ENCODE data around the gene SLMAP. TPM values are rescaled to one million over a fixed set of nuclear protein-coding genes. Genes with fewer than 3 reads are reported as not detected.
"Not testable (repeated sequence)": the region's sequence is repeated elsewhere in the genome, so short reads cannot be mapped to it uniquely, and the experiment has no call there.

The SLMAP gene
- total RNA-seq, 1 experiment from 2014 or later, result 25.7 TPM

GRCh38 chr3:57806195-57806594 lies 50.1 kb downstream of the SLMAP start:
- not testable (repeated sequence) for H3K9me3 ChIP-seq, H3K36me3 ChIP-seq, DNase-seq, H3K27me3 ChIP-seq, H3K4me3 ChIP-seq

DNA sequence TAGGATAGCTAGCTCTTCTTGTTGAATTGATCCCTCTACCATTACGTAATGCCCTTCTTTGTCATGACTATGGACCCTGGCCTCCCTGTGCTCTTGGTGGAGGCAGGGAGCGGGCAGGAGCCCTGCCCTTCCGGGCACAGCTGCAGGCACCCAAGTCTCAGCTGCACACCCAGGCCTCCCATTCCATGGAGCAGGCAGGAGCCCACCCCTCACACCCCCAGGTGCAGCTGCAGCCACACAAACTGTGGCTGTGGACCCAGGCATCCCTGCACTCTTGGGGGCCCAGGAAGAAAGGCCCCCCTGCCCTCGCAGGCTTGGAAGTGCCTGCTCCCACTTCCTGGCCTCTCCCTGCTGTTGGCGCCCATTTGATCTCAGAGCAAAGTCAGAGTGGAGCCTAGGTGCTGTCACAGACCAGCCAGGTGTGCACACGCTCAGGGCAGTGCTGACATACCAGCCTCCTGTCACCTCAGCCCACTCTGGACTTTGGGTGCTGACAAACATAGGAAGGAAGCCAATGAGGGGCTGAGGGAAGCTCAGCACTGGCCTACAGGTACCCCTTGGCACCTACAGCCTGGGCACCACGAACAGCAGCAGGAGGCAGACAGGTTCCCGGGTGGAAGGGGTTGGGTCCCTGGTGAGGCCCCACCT lies 53.0 kb downstream of the SLMAP start:
- H3K9me3 ChIP-seq, result peaks cover 4% of the 10 kb centered on the region; the same call in 1 of the 2 replicates
- H3K4me3 ChIP-seq, result no peak overlapping the region
- H3K36me3 ChIP-seq, result no peaks in the 10 kb centered on the region; the same call in 1 of the 2 replicates
- H3K27me3 ChIP-seq, result no peaks in the 10 kb centered on the region
- no peak for DNase-seq

GRCh38 chr3:57809609-57809968 lies 53.5 kb downstream of the SLMAP start:
- no peaks in the 10 kb centered on the region for H3K27me3 ChIP-seq
- H3K36me3 ChIP-seq, result no peaks in the 10 kb centered on the region; the same call in 1 of the 2 replicates
- no peak overlapping the region for H3K4me3 ChIP-seq
- no peak for DNase-seq
- H3K9me3 ChIP-seq, result peaks cover 4% of the 10 kb centered on the region; the same call in 1 of the 2 replicates

DNA sequence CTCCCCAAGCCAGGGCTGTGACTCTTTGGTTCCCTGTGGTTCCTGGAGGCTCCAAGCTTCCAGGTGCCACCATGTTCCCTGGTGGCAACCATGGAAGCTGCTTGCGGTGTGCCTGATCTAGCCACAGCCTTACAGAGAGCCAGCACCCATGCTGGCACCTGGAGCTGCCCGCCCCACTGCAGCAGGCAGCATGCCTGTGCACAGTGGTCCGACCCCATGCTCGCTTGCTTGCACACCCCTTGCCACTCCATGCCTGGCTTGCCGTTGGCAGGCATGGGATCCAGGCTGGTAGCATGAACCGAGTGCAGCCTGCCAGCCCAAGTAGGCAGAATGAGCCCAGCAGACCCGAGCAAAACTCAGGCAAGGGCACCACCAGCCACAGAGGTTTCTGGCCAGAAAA lies 53.9 kb downstream of the SLMAP start:
- H3K36me3 ChIP-seq, result no peaks in the 10 kb centered on the region; the same call in 1 of the 2 replicates
- no peak for DNase-seq
- H3K4me3 ChIP-seq, result no peak overlapping the region
- no peaks in the 10 kb centered on the region for H3K27me3 ChIP-seq
- H3K9me3 ChIP-seq, result peaks cover 4% of the 10 kb centered on the region; the same call in 1 of the 2 replicates

- Histone ChIP-seq H3K4me3 (no peak overlapping the region), H3K36me3 (no peaks in the 10 kb centered on the region; the same call in 1 of the 2 replicates), H3K27me3 (no peaks in the 10 kb centered on the region), H3K9me3 (peaks cover 4% of the 10 kb centered on the region; the same call in 1 of the 2 replicates)
- DNase-seq, result no peak
Measured at GRCh38 chr3:57810471-57811137, 54.5 kb downstream of the SLMAP start.

GRCh38 chr3:57815036-57815435 lies 58.9 kb downstream of the SLMAP start:
- no peaks in the 10 kb centered on the region; the same call in 1 of the 2 replicates for H3K36me3 ChIP-seq
- H3K4me3 ChIP-seq, result no peak overlapping the region
- H3K27me3 ChIP-seq, result no peaks in the 10 kb centered on the region
- H3K9me3 ChIP-seq, result peaks cover 4% of the 10 kb centered on the region; the same call in 1 of the 2 replicates
- no peak for DNase-seq

DNA sequence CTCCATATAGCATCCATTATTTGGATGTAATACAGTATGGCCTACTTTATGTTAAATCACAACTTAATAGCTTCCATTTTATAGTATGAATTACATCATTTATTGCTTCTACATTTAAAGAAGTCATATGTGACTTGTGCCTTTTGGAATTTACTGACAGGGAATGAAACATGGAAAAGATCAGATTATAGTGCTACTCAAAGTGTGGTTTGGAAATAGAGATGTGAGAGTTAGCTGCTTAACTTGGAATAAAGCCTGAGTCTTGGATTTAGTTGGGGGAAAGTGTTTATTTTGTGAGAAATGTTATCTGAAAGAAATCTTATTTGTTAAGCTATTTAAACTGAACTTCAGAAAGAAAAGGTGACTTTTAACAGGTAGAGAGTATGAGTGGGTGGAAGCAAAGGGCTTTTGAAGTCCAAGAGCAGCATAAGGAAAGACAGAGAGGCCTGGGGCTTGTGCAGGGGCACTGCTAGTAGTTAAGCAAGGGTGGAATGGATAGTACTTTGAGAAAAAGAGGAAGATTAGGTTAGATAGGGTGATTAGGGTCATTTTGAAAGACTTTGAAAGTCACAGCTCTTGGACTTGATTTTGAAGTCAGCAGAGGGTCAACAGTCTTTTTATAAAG lies 60.5 kb downstream of the SLMAP start:
- H3K36me3 ChIP-seq, result no peaks in the 10 kb centered on the region; the same call in 1 of the 2 replicates
- DNase-seq, result no peak
- H3K9me3 ChIP-seq, result peaks cover 4% of the 10 kb centered on the region; the same call in 1 of the 2 replicates
- H3K27me3 ChIP-seq, result no peaks in the 10 kb centered on the region
- H3K4me3 ChIP-seq, result no peak overlapping the region

GRCh38 chr3:57818772-57819171 lies 62.7 kb downstream of the SLMAP start:
- Histone ChIP-seq H3K9me3 (no peaks in the 10 kb centered on the region), H3K27me3 (no peaks in the 10 kb centered on the region), H3K4me3 (no peak overlapping the region), H3K36me3 (no peaks in the 10 kb centered on the region)
- DNase-seq, result no peak

GRCh38 chr3:57820479-57820878 lies 64.4 kb downstream of the SLMAP start:
- H3K4me3 ChIP-seq, result no peak overlapping the region
- no peaks in the 10 kb centered on the region for H3K9me3 ChIP-seq
- no peaks in the 10 kb centered on the region for H3K27me3 ChIP-seq
- no peak for DNase-seq
- no peaks in the 10 kb centered on the region for H3K36me3 ChIP-seq

DNA sequence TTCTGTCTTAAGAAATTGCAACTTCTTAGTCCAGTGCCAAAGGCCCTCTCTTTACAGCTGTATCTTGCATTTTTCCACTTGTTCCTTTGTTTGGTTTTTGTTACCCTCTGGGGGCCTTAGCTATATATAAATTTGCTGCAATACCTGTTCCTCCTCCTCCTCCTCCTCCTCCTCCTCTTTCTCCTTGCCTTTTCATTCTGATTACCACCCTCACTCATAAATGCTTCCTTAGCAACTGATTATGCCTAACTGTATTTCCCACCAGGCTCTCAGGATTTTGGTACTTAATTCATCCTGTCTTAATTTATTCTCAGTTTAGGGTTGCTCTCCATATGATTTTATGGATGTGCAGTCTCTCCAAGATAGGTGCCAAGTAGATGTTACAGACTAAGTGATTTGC lies 65.7 kb downstream of the SLMAP start:
- no peaks in the 10 kb centered on the region for H3K36me3 ChIP-seq
- H3K9me3 ChIP-seq, result no peaks in the 10 kb centered on the region
- no peak overlapping the region for H3K4me3 ChIP-seq
- no peaks in the 10 kb centered on the region for H3K27me3 ChIP-seq
- DNase-seq, result no peak

- no peaks in the 10 kb centered on the region for H3K9me3 ChIP-seq
- H3K4me3 ChIP-seq, result no peak overlapping the region
- H3K27me3 ChIP-seq, result no peaks in the 10 kb centered on the region
- no peak for DNase-seq
- no peaks in the 10 kb centered on the region for H3K36me3 ChIP-seq
Measured at GRCh38 chr3:57822686-57823085, 66.6 kb downstream of the SLMAP start.

GRCh38 chr3:57825116-57825515 lies 69.0 kb downstream of the SLMAP start:
- Histone ChIP-seq H3K4me3 (no peak overlapping the region), H3K36me3 (no peaks in the 10 kb centered on the region), H3K9me3 (no peaks in the 10 kb centered on the region), H3K27me3 (no peaks in the 10 kb centered on the region)
- no peak for DNase-seq

DNA sequence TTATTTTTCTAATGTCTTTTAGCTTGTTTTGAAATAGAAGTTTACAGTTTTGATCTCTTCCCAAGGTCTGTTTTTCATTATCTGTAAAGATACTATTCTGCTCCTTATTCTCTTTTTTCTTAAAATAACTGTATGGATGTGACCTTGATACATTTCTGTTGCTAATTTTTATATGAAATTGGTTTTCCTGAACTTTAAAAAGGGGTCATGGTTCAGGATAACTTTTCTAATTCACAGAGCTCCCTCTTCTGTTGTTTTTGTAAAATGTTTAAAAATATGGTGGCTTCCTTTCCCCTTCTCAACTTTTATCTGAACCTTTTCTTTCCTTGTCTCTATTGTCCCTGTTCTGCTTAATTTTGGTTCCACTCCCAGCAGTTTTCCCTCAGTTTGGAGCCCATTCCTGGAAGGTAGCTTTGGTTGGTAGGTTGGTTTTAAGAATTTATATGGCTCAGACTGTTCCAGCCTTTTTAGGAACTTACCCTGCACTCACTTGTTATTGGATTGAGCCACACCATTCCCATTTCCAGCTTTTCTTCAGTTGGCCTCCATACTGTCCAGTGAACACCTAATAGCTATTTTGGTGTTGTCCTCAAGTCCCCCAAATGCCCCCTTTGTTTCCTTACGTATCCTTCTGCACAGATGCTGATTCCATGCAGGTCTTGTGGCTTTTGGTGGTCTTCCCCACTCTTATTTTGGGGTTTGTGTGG lies 70.3 kb downstream of the SLMAP start:
- H3K36me3 ChIP-seq, result no peaks in the 10 kb centered on the region
- DNase-seq, result no peak
- no peaks in the 10 kb centered on the region for H3K9me3 ChIP-seq
- no peaks in the 10 kb centered on the region for H3K27me3 ChIP-seq
- H3K4me3 ChIP-seq, result no peak overlapping the region

GRCh38 chr3:57826952-57827723 lies 71.0 kb downstream of the SLMAP start:
- no peak for DNase-seq
- Histone ChIP-seq H3K9me3 (no peaks in the 10 kb centered on the region), H3K36me3 (no peaks in the 10 kb centered on the region), H3K27me3 (no peaks in the 10 kb centered on the region), H3K4me3 (no peak overlapping the region)

- no peaks in the 10 kb centered on the region for H3K36me3 ChIP-seq
- H3K4me3 ChIP-seq, result no peak overlapping the region
- no peaks in the 10 kb centered on the region for H3K27me3 ChIP-seq
- H3K9me3 ChIP-seq, result no peaks in the 10 kb centered on the region
- no peak for DNase-seq
Measured at GRCh38 chr3:57827757-57828156, 71.6 kb downstream of the SLMAP start.

- Histone ChIP-seq H3K4me3 (no peak overlapping the region), H3K27me3 (no peaks in the 10 kb centered on the region), H3K36me3 (no peaks in the 10 kb centered on the region), H3K9me3 (no peaks in the 10 kb centered on the region)
- DNase-seq, result no peak
Measured at GRCh38 chr3:57832486-57832885, 76.4 kb downstream of the SLMAP start.
